OCI-LY1 (cell line): ENCODE results near the gene TSKU.

ENCODE experiments used
- H2AFZ ChIP-seq: fragments of 200-600 bp; sonication (generic), shearing (Covaris generic); 2 replicates; pipeline ENCODE4 v1.6.0; 2014; ENCODE audit warnings: antibody characterized with exemption, mild to moderate bottlenecking, low read length
- H3F3A ChIP-seq: fragments of 200-600 bp; sonication (generic), shearing (Covaris generic); 2 replicates; pipeline ENCODE4 v1.6.0; 2014; ENCODE audit warnings: mild to moderate bottlenecking, antibody characterized with exemption, low read length, moderate library complexity; ENCODE audit not compliant: insufficient read depth
- H3K27ac ChIP-seq: fragments of 200-600 bp; sonication (generic); 2 replicates; pipeline ENCODE4 v1.5.1; 2014; ENCODE audit warnings: low read length, mixed run types, mild to moderate bottlenecking, low read depth; ENCODE audit not compliant: poor library complexity, severe bottlenecking
- H3K27me3 ChIP-seq: fragments of 200-600 bp; sonication (generic); 2 replicates; pipeline ENCODE4 v1.6.0; 2014; ENCODE audit warnings: antibody characterized with exemption, mild to moderate bottlenecking, low read length, moderate library complexity; ENCODE audit not compliant: insufficient read depth
- H3K36me3 ChIP-seq: fragments of 200-600 bp; sonication (generic); 2 replicates; pipeline ENCODE4 v1.6.1; 2014; ENCODE audit warnings: mild to moderate bottlenecking, antibody characterized with exemption, low read length, moderate library complexity, mixed read lengths; ENCODE audit not compliant: insufficient read depth
- H3K4me1 ChIP-seq: fragments of 200-600 bp; sonication (generic); 2 replicates; pipeline ENCODE4 v1.5.1; 2014; ENCODE audit warnings: mild to moderate bottlenecking, low read length, moderate library complexity; ENCODE audit not compliant: insufficient read depth, severe bottlenecking
- H3K4me2 ChIP-seq: fragments of 200-600 bp; sonication (generic), shearing (Covaris generic); 2 replicates; pipeline ENCODE4 v1.6.1; 2014; ENCODE audit warnings: low read length
- H3K4me3 ChIP-seq: fragments of 200-600 bp; sonication (generic); 2 replicates; pipeline ENCODE4 v1.5.1; 2014; ENCODE audit warnings: low read length, low read depth, mild to moderate bottlenecking, mixed read lengths; ENCODE audit not compliant: poor library complexity, severe bottlenecking
- H3K79me2 ChIP-seq: fragments of 200-600 bp; shearing (Covaris generic); 2 replicates; pipeline ENCODE4 v1.6.1; 2016; ENCODE audit warnings: mixed run types, low read length, mixed read lengths; ENCODE audit not compliant: insufficient read depth
- H3K9ac ChIP-seq: fragments of 200-600 bp; sonication (generic), shearing (Covaris generic); 2 replicates; pipeline ENCODE4 v1.6.1; 2014; ENCODE audit warnings: mild to moderate bottlenecking, low read length, mixed read lengths
- H3K9me2 ChIP-seq: fragments of 200-600 bp; sonication (generic), shearing (Covaris generic); 2 replicates; pipeline ENCODE4 v1.6.1; 2014; ENCODE audit warnings: low read depth, mild to moderate bottlenecking, low read length, mixed read lengths
- H3K9me3 ChIP-seq: fragments of 200-600 bp; shearing (Covaris generic); 2 replicates; pipeline ENCODE4 v1.6.1; 2014; ENCODE audit warnings: low read length, mixed read lengths
- H4K20me1 ChIP-seq: fragments of 200-600 bp; sonication (generic), shearing (Covaris generic); 2 replicates; pipeline ENCODE4 v1.6.0; 2016; ENCODE audit warnings: mild to moderate bottlenecking, low read length; ENCODE audit not compliant: insufficient read depth
- EZH2 ChIP-seq: fragments of 200-600 bp; sonication (generic), shearing (Covaris generic); IDR thresholded peaks from 2 replicates; pipeline ENCODE4 v1.8.0; 2017; ENCODE audit warnings: borderline replicate concordance, mixed run types, mild to moderate bottlenecking, antibody characterized with exemption, low read length, moderate library complexity, mixed read lengths
- TF ChIP-seq, protein P1 (sequence below): fragments of 200-600 bp; sonication (generic), shearing (Covaris generic); IDR thresholded peaks from 2 replicates; pipeline ENCODE4 v1.5.1; 2017; ENCODE audit warnings: mild to moderate bottlenecking, antibody characterized with exemption, low read length, moderate library complexity, mixed read lengths

Gene TSKU

DNA sequence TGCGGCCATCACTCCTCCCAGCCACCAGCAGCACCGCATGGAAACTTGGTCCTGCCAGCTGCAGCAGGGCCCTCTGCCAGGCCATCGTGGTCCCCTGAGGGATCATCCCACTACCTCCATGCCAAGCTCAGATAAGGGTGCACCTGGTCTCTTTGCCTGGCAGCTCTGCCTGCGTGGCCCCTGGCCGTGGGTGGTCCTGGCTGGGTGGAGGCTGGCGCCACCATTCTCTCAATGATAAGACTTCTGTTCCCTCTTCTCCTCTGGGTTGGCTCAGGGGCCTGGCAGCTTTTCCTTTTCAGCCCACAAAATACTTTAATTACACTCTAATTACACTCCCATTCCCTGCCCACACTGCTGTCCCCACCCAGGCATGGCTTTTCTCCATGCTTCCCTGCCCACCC lies 26.8 kb upstream of the TSKU start:
- Histone ChIP-seq H3K27me3 (no peaks in the 10 kb centered on the region; the same call in 1 of the 2 replicates), H4K20me1 (no peaks in the 10 kb centered on the region), H3F3A (no peaks in the 10 kb centered on the region), H3K79me2 (no peaks in the 10 kb centered on the region), H3K36me3 (no peaks in the 10 kb centered on the region), H3K9me3 (no peaks in the 10 kb centered on the region), H3K4me1 (no peaks in the 10 kb centered on the region), H2AFZ (no peak overlapping the region), H3K27ac (no peak overlapping the region), H3K9me2 (no peaks in the 10 kb centered on the region), H3K4me3 (no peak overlapping the region), H3K9ac (no peak overlapping the region), H3K4me2 (no peak overlapping the region)
- TF ChIP-seq EZH2 = no peak
- TF ChIP-seq, protein P1, sequence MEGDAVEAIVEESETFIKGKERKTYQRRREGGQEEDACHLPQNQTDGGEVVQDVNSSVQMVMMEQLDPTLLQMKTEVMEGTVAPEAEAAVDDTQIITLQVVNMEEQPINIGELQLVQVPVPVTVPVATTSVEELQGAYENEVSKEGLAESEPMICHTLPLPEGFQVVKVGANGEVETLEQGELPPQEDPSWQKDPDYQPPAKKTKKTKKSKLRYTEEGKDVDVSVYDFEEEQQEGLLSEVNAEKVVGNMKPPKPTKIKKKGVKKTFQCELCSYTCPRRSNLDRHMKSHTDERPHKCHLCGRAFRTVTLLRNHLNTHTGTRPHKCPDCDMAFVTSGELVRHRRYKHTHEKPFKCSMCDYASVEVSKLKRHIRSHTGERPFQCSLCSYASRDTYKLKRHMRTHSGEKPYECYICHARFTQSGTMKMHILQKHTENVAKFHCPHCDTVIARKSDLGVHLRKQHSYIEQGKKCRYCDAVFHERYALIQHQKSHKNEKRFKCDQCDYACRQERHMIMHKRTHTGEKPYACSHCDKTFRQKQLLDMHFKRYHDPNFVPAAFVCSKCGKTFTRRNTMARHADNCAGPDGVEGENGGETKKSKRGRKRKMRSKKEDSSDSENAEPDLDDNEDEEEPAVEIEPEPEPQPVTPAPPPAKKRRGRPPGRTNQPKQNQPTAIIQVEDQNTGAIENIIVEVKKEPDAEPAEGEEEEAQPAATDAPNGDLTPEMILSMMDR = no peak

DNA sequence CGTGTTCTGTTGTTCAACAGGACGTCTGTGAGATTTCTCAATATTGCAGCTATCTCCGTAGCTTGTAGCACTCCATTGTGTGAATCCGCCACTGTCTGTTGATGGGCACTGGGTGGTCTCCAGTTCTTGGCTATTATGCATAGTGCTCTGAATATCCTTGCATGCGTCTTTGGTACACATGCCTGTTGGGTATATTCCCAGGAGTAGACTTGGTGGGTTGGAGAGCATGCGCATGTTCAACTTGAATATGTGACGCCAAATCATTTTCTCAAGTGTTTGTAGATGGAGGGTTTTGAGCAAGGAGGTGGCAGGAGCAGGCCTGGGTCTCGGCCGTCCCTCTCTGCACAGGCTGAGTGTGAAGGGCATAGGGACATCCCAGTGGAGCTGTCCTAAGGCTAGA lies 24.8 kb upstream of the TSKU start:
- Histone ChIP-seq H3K9me2 (no peaks in the 10 kb centered on the region), H3K9ac (no peak overlapping the region), H3K36me3 (no peaks in the 10 kb centered on the region), H3K79me2 (no peaks in the 10 kb centered on the region), H4K20me1 (no peaks in the 10 kb centered on the region), H3K4me1 (no peaks in the 10 kb centered on the region), H3K27me3 (no peaks in the 10 kb centered on the region; the same call in 1 of the 2 replicates), H3F3A (no peaks in the 10 kb centered on the region), H3K4me2 (no peak overlapping the region), H3K27ac (no peak overlapping the region), H2AFZ (no peak overlapping the region), H3K9me3 (no peaks in the 10 kb centered on the region), H3K4me3 (no peak overlapping the region)
- TF ChIP-seq, protein P1 = no peak
- TF ChIP-seq EZH2 = no peak

DNA sequence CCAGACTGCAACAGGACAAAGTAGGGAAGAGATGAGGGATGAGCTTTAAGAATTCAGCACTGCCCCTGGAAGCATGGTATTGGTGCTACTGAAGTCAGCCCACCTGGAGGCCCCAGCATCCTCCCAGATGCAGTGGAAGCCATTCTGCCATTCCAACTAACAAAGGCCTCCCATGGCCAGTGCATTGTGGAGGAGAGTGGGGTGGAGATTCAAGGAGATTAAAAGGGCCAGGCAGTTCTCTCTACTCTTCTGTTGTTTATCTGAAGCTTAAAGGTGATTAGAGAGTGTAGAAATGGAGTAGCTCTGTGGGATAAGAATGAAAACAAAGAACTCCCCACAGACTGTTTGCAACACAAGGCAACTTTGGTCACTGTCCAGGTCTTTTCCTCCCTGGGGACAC lies 24.1 kb upstream of the TSKU start:
- H3K79me2 ChIP-seq = no peaks in the 10 kb centered on the region
- H3K36me3 ChIP-seq = no peaks in the 10 kb centered on the region
- H3K4me1 ChIP-seq = no peaks in the 10 kb centered on the region
- no peak overlapping the region for H3K27ac ChIP-seq
- no peaks in the 10 kb centered on the region for H3K9me2 ChIP-seq
- H3K9me3 ChIP-seq = no peaks in the 10 kb centered on the region
- TF ChIP-seq EZH2 = no peak
- TF ChIP-seq, protein P1 = no peak
- no peaks in the 10 kb centered on the region for H3F3A ChIP-seq
- H3K27me3 ChIP-seq = no peaks in the 10 kb centered on the region; the same call in 1 of the 2 replicates
- no peak overlapping the region for H3K4me2 ChIP-seq
- no peak overlapping the region for H3K9ac ChIP-seq
- H4K20me1 ChIP-seq = no peaks in the 10 kb centered on the region
- H3K4me3 ChIP-seq = no peak overlapping the region
- H2AFZ ChIP-seq = no peak overlapping the region
